H1 (cell line): ENCODE measurements around the gene ASB3. TPM values are rescaled to one million over a fixed set of nuclear protein-coding genes. Genes with fewer than 3 reads are reported as not detected.

Experiments
- CTCF ChIA-PET: fragments of 300-600 bp; sonication (Branson Sonifier 250); formaldehyde crosslinking; loops from one replicate; lab custom pipeline; 2021; ENCODE audit not compliant: partially characterized antibody; lab: Charles Lee
- POLR2A ChIA-PET: fragments of 300-600 bp; sonication (Branson Sonifier 250); formaldehyde crosslinking; loops from one replicate; lab custom pipeline; 2021; ENCODE audit warnings: inconsistent platforms; ENCODE audit not compliant: partially characterized antibody; lab: Charles Lee
- DNase-seq, 2 experiments: peaks; one replicate each; pipeline versions ENCODE4 v3.0.0 to v3.0.0-alpha.2; 2010 to 2022; ENCODE audit warnings: low spot score in 2 of 2, low read depth in 1 of 2, mixed read lengths in 1 of 2
- FAIRE-seq: peaks from 2 replicates; lab custom pipeline; 2011; peaks lifted over from hg19 to GRCh38; lab: Jason Lieb, UNC
- H2AFZ ChIP-seq: 2 replicates; pipeline ENCODE4 v1.8.1; 2012; ENCODE audit warnings: low read length, inconsistent platforms
- H2AK5ac ChIP-seq: 2 replicates; pipeline ENCODE4 v1.6.1; 2013; ENCODE audit warnings: low read depth, low read length
- H2BK120ac ChIP-seq: replicated peaks from 2 replicates; pipeline ENCODE3; 2013; ENCODE audit warnings: low read depth, low read length, inconsistent platforms
- H2BK12ac ChIP-seq: 2 replicates; pipeline ENCODE4 v1.6.1; 2013; ENCODE audit warnings: low read depth, low read length
- H2BK15ac ChIP-seq: 2 replicates; pipeline ENCODE4 v1.6.1; 2013; ENCODE audit warnings: low read length
- H2BK20ac ChIP-seq: 2 replicates; pipeline ENCODE4 v1.6.1; 2013; ENCODE audit warnings: low read length
- H2BK5ac ChIP-seq: 2 replicates; pipeline ENCODE4 v1.6.1; 2013; ENCODE audit warnings: low read depth, low read length
- H3K14ac ChIP-seq: 2 replicates; pipeline ENCODE4 v1.6.1; 2013; ENCODE audit warnings: inconsistent platforms; ENCODE audit not compliant: insufficient read length
- H3K18ac ChIP-seq: 2 replicates; pipeline ENCODE4 v1.6.1; 2013; ENCODE audit warnings: low read length; ENCODE audit errors: extremely low read depth
- H3K23ac ChIP-seq: 2 replicates; pipeline ENCODE4 v1.6.1; 2013; ENCODE audit warnings: inconsistent platforms; ENCODE audit not compliant: insufficient read length
- H3K23me2 ChIP-seq: 2 replicates; pipeline ENCODE4 v1.6.1; 2013; ENCODE audit warnings: low read depth, low read length
- H3K27ac ChIP-seq: 2 replicates; pipeline ENCODE4 v1.6.1; 2011; ENCODE audit warnings: low read depth, low read length, inconsistent platforms
- H3K27me3 ChIP-seq, 4 experiments: replicated peaks in 1 of 4; 1 replicate in 1 of 4; 2 replicates in 3 of 4; pipeline versions ENCODE4 v1.6.1 to v1.8.1; 2011 to 2013; ENCODE audit warnings: low read length in 3 of 4, mild to moderate bottlenecking in 3 of 4, inconsistent platforms in 2 of 4, mixed read lengths in 2 of 4, moderate library complexity in 1 of 4; ENCODE audit not compliant: control insufficient read depth in 3 of 4, insufficient read depth in 3 of 4; ENCODE audit errors: extremely low read depth in 1 of 4
- H3K36me3 ChIP-seq, 4 experiments: 2 replicates each; pipeline versions ENCODE4 v1.6.1 to v1.8.1; 2011 to 2013; ENCODE audit warnings: mild to moderate bottlenecking in 4 of 4, low read length in 3 of 4, moderate library complexity in 2 of 4, control low read depth in 1 of 4, inconsistent platforms in 1 of 4; ENCODE audit not compliant: insufficient read depth in 4 of 4, control insufficient read depth in 2 of 4
- H3K4ac ChIP-seq: replicated peaks from 2 replicates; pipeline ENCODE3; 2013; ENCODE audit warnings: low read length, low read depth, mixed read lengths, inconsistent platforms; ENCODE audit not compliant: insufficient read length
- H3K4me1 ChIP-seq, 4 experiments: replicated peaks in 1 of 4; 1 replicate in 1 of 4; 2 replicates in 3 of 4; pipeline versions ENCODE4 v1.6.1 to v1.8.1; 2011 to 2013; ENCODE audit warnings: low read length in 3 of 4, inconsistent platforms in 2 of 4, mixed read lengths in 1 of 4; ENCODE audit not compliant: insufficient read depth in 4 of 4, control insufficient read depth in 3 of 4
- H3K4me2 ChIP-seq, 2 experiments: 2 replicates each; pipeline versions ENCODE4 v1.6.1 to v1.8.1; 2011 to 2013; ENCODE audit warnings: low read depth in 2 of 2, low read length in 2 of 2, control low read depth in 1 of 2, inconsistent platforms in 1 of 2, mild to moderate bottlenecking in 1 of 2; ENCODE audit not compliant: insufficient read depth in 1 of 2
- H3K4me3 ChIP-seq, 4 experiments: fragments of 200-600, 300-600 bp in 1 of 4; sonication (generic), shearing (Covaris generic), sonication (Bioruptor Twin) in 1 of 4; 2 replicates each; pipeline versions ENCODE4 v1.5.1 to v1.8.1; 2011 to 2016; ENCODE audit warnings: low read length in 4 of 4, low read depth in 3 of 4, control low read depth in 2 of 4, inconsistent platforms in 2 of 4, mild to moderate bottlenecking in 2 of 4, mixed read lengths in 1 of 4, moderate library complexity in 1 of 4; ENCODE audit not compliant: insufficient read depth in 2 of 4; ENCODE audit errors: extremely low read depth in 1 of 4
- H3K56ac ChIP-seq: replicated peaks from 2 replicates; pipeline ENCODE3; 2013; ENCODE audit warnings: low read depth, mild to moderate bottlenecking, mixed read lengths, low read length, inconsistent platforms; ENCODE audit not compliant: insufficient read length
- H3K79me1 ChIP-seq: 2 replicates; pipeline ENCODE4 v1.6.1; 2013; ENCODE audit warnings: low read depth, low read length, control low read depth
- H3K79me2 ChIP-seq, 2 experiments: 2 replicates each; pipeline versions ENCODE4 v1.6.1 to v1.8.1; 2012 to 2013; ENCODE audit warnings: low read length in 2 of 2, mild to moderate bottlenecking in 2 of 2, inconsistent platforms in 1 of 2; ENCODE audit not compliant: insufficient read depth in 2 of 2, control insufficient read depth in 1 of 2
- H3K9ac ChIP-seq, 4 experiments: replicated peaks in 1 of 4; 1 replicate in 1 of 4; 2 replicates in 3 of 4; pipeline versions ENCODE4 v1.6.1 to v1.8.1; 2011 to 2013; ENCODE audit warnings: low read depth in 3 of 4, low read length in 3 of 4, control low read depth in 2 of 4, mild to moderate bottlenecking in 2 of 4, moderate library complexity in 2 of 4, inconsistent platforms in 1 of 4; ENCODE audit errors: extremely low read depth in 1 of 4
- H3K9me3 ChIP-seq, 2 experiments: 2 replicates each; pipeline versions ENCODE4 v1.6.1 to v1.8.1; 2012 to 2013; ENCODE audit warnings: mild to moderate bottlenecking in 2 of 2, moderate library complexity in 2 of 2, control low read depth in 1 of 2, inconsistent platforms in 1 of 2, low read depth in 1 of 2, low read length in 1 of 2, mixed read lengths in 1 of 2; ENCODE audit not compliant: insufficient read depth in 2 of 2
- H4K20me1 ChIP-seq, 2 experiments: replicated peaks in 1 of 2; 2 replicates each; pipeline versions ENCODE3 to v1.8.1; 2011 to 2013; ENCODE audit warnings: inconsistent platforms in 2 of 2, low read length in 2 of 2, mild to moderate bottlenecking in 1 of 2; ENCODE audit not compliant: insufficient read depth in 2 of 2, control insufficient read depth in 1 of 2
- H4K5ac ChIP-seq: 2 replicates; pipeline ENCODE4 v1.6.1; 2013; ENCODE audit warnings: low read length, low read depth, mixed read lengths, inconsistent platforms; ENCODE audit not compliant: insufficient read length
- H4K8ac ChIP-seq: 2 replicates; pipeline ENCODE4 v1.8.0; 2013; ENCODE audit warnings: mild to moderate bottlenecking, moderate library complexity, low read length, inconsistent platforms; ENCODE audit not compliant: insufficient read depth; ENCODE audit errors: extremely low read depth
- H4K91ac ChIP-seq: replicated peaks from 2 replicates; pipeline ENCODE3; 2013; ENCODE audit warnings: low read length, mixed read lengths, inconsistent platforms; ENCODE audit not compliant: insufficient read length
- BACH1 ChIP-seq: IDR thresholded peaks from 2 replicates; pipeline ENCODE4 v1.6.1; 2012; ENCODE audit warnings: low read length, improper control_type of control experiment
- CBX8 ChIP-seq: fragments of 300-800, 300-1000 bp; sonication (generic); IDR thresholded peaks from 2 replicates; pipeline ENCODE4 v1.7.1; 2016; ENCODE audit warnings: low read depth, low read length, borderline replicate concordance
- CEBPB ChIP-seq: IDR thresholded peaks from 2 replicates; pipeline ENCODE4 v1.6.1; 2012; ENCODE audit warnings: low read depth, low read length
- CHD2 ChIP-seq: IDR thresholded peaks from 2 replicates; pipeline ENCODE4 v1.6.1; 2012; ENCODE audit warnings: low read length, improper control_type of control experiment
- EGR1 ChIP-seq: IDR thresholded peaks from 2 replicates; pipeline ENCODE4 v1.6.1; 2011; ENCODE audit warnings: low read depth, low read length, borderline replicate concordance
- JUND ChIP-seq: IDR thresholded peaks from 2 replicates; pipeline ENCODE4 v1.6.1; 2011; ENCODE audit warnings: mild to moderate bottlenecking, improper control_type of control experiment, low read length
- KDM1A ChIP-seq: fragments of 200-600, 300-600 bp; sonication (generic); IDR thresholded peaks from 2 replicates; pipeline ENCODE4 v1.7.1; 2016; ENCODE audit warnings: mild to moderate bottlenecking, low read length, borderline replicate concordance
- KDM5A ChIP-seq: fragments of 200-600 bp; IDR thresholded peaks from 2 replicates; pipeline ENCODE4 v1.7.1; 2012; ENCODE audit warnings: mild to moderate bottlenecking, low read length, inconsistent platforms, mixed read lengths
- NRF1 ChIP-seq: IDR thresholded peaks from 2 replicates; pipeline ENCODE4 v1.6.1; 2011; ENCODE audit warnings: mild to moderate bottlenecking, low read depth, low read length, improper control_type of control experiment
- SAP30 ChIP-seq: fragments of 300-600 bp; sonication (generic); IDR thresholded peaks from 2 replicates; pipeline ENCODE4 v1.7.1; 2012; ENCODE audit warnings: low read length, moderate library complexity, mild to moderate bottlenecking, inconsistent platforms; ENCODE audit not compliant: insufficient read depth, insufficient replicate concordance
- SIN3A ChIP-seq, 2 experiments: IDR thresholded peaks in 1 of 2; conservative IDR thresholded peaks in 1 of 2; 2 replicates each; pipeline ENCODE4 v1.6.1; 2011 to 2012; ENCODE audit warnings: low read length in 2 of 2, improper control_type of control experiment in 1 of 2, low read depth in 1 of 2, mild to moderate bottlenecking in 1 of 2
- SIX5 ChIP-seq: IDR thresholded peaks from 2 replicates; pipeline ENCODE4 v1.6.1; 2011; ENCODE audit warnings: mild to moderate bottlenecking, low read depth, low read length
- SUZ12 ChIP-seq: fragments of 200-600 bp; sonication (generic); IDR thresholded peaks from 2 replicates; pipeline ENCODE4 v1.6.1; 2012; ENCODE audit warnings: mild to moderate bottlenecking, inconsistent platforms, low read length, moderate library complexity, mixed read lengths
- TEAD4 ChIP-seq: IDR thresholded peaks from 2 replicates; pipeline ENCODE4 v1.6.1; 2012; ENCODE audit warnings: low read depth, low read length, inconsistent platforms, mixed read lengths
- USF2 ChIP-seq: IDR thresholded peaks from 2 replicates; pipeline ENCODE4 v1.6.1; 2011; ENCODE audit warnings: low read length, improper control_type of control experiment
- WGBS, 2 experiments: shearing (Covaris generic) in 1 of 2; methylation state at CpG; one replicate each; pipeline versions ENCODE4 v1.1.6 to v1.1.7; 2013 to 2015; ENCODE audit warnings: low lambda C conversion rate in 2 of 2, mixed read lengths in 2 of 2, inconsistent platforms in 1 of 2, low coverage in 1 of 2, missing lambda C conversion rate in 1 of 2; ENCODE audit not compliant: insufficient replicate concordance in 2 of 2, insufficient coverage in 1 of 2, insufficient read length in 1 of 2; ENCODE audit errors: extremely low coverage in 1 of 2, missing lambda C conversion rate in 1 of 2; 5-methylcytosine and 5-hydroxymethylcytosine counted together
- polyA plus RNA-seq, 7 experiments: library from polyadenylated mRNA; depleted of rRNA in 3 of 7; stranded (reverse) in 5 of 7; unstranded in 2 of 7; fragments of >200 nt in 5 of 7; fragments of 200-250 nt in 2 of 7; gene quantifications; 1 replicate in 5 of 7; 2 replicates in 1 of 7; 4 replicates in 1 of 7; pipeline versions ENCODE4 v1.2.1 to v1.2.3, GENCODE V29; 2011 to 2013; ENCODE audit warnings: missing spikeins in 2 of 7, mixed read lengths in 2 of 7
- total RNA-seq: library from RNA; stranded (reverse); fragmentation: NEBNext Ultra II Directional; extraction: Animal tissue kit (Norgen Biotek cat#: 25700); gene quantifications from 2 replicates; pipeline ENCODE4 v1.2.1, GENCODE V29; 2021

The ASB3 gene
- total and polyA plus RNA-seq, 2 of the 8 experiments (the other 6 are each of a cell fraction or from before 2014, with no cell fraction given): 22.6 to 25.4 TPM

GRCh38 chr2:53633441-53633840 lies 153.3 kb downstream of the ASB3 start:
- Histone ChIP-seq H4K5ac (no peak overlapping the region), H2BK120ac (no peak overlapping the region), H3K9me3 (no peaks in the 10 kb centered on the region), H4K8ac (no peak overlapping the region), H3K14ac (no peak overlapping the region), H4K20me1 (no peaks in the 10 kb centered on the region), H3K4me3 (no peak overlapping the region), H2AFZ (no peak overlapping the region), H2BK20ac (no peak overlapping the region), H3K18ac (no peak overlapping the region), H3K9ac (no peak overlapping the region), H2BK12ac (no peak overlapping the region), H2AK5ac (no peak overlapping the region), H2BK5ac (no peak overlapping the region), H3K56ac (no peak overlapping the region), H3K4me2 (no peak overlapping the region), H2BK15ac (no peak overlapping the region), H3K23me2 (no peaks in the 10 kb centered on the region), H3K4me1 (peaks cover 0 to 2% (median 0%) of the 10 kb centered on the region in 4 experiments; a peak in 1 of 7 replicates), H3K23ac (no peak overlapping the region), H3K27me3 (no peaks in the 10 kb centered on the region), H3K4ac (no peak overlapping the region), H3K27ac (no peak overlapping the region), H3K36me3 (no peaks in the 10 kb centered on the region), H3K79me1 (no peaks in the 10 kb centered on the region), H4K91ac (no peak overlapping the region), H3K79me2 (no peaks in the 10 kb centered on the region)
- FAIRE-seq (no peak), DNase-seq (no peak)
- ChIA-PET CTCF (no interaction called here), POLR2A (no interaction called here)
- WGBS, 2 experiments: 85% methylated on average over 1 of the region's 1 CpG; no CpG with 5 or more reads in 1 of the 2 experiments
- TF ChIP-seq SIN3A (conservative IDR thresholded peaks at IDR 0.05 in 1 of 2, IDR thresholded peaks at IDR 0.05 in 1 of 2; ENCODE audit: low read depth in 1 of 2, low read length in 2 of 2): no peak
- no peak for TF ChIP-seq USF2
- no peak for TF ChIP-seq CEBPB
- no peak for TF ChIP-seq EGR1
- TF ChIP-seq BACH1: no peak
- no peak for TF ChIP-seq SAP30
- TF ChIP-seq JUND: no peak
- no peak for TF ChIP-seq SUZ12
- TF ChIP-seq SIX5: no peak
- no peak for TF ChIP-seq CBX8
- TF ChIP-seq KDM5A: no peak
- no peak for TF ChIP-seq CHD2
- TF ChIP-seq TEAD4: no peak
- no peak for TF ChIP-seq NRF1
- TF ChIP-seq KDM1A: no peak
